HG03135 (cell line): ENCODE measurements around the gene SNAPIN.
"Not testable (repeated sequence)": the region's sequence is repeated elsewhere in the genome, so short reads cannot be mapped to it uniquely, and the experiment has no call there.

ENCODE experiments used
- ATAC-seq: cut with Tn5 transposase; IDR thresholded peaks from one replicate; pipeline ENCODE4 v1.9.1; 2021; ENCODE audit warnings: mild to moderate bottlenecking, moderate library complexity; ENCODE audit not compliant: unreplicated experiment

The SNAPIN gene

DNA sequence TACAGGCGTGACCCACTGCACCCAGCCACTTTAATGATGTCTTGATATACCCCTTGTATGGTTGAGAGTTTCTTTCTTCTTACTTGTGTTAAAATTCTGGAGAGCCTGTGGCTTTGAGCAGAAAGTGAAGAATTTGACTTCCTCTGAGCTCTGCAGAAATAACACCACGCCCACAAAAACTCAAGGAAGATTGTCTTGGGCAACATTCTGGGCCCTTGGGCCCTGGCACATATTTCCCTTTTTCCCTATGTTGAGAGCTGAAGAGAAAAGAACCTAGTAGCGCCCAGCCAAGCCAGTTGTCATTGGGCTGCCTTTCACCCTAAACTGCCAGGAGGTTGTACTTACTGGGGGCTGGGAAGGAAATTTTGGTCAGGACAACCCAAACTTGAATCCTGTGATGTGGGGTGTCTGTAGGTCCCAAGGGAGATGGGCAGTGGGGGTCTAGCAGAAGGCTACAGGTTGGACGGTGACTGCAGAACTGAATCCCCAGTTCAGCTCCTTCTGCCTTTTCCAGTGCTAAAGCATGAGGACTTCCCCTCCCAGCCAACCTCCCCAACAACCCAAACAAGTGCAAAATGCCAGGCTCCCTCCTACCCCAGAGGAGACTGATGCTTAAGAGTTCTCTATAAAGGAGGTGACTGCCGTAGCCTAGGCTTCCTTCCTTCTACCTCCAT lies 11.7 kb upstream of the SNAPIN start:
- ATAC-seq, result no peak

DNA sequence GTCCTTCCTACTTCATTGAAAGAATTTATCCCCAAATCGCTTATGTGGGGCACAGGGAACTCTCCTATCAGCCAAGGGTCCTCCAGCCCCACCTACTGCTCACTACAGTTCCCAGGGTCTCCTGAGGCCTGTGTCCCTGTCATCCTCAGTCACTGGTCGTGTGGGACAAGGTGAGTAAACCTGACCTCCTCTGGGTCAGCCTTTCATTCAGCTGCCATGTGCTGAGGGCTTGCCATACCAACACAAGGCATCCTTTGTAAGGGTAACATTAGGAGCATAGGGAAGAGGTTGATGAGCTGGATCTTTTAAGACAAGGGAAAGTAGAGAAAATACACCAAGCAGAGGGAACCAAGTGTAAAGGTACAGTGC lies 11.2 kb upstream of the SNAPIN start:
- ATAC-seq, result no peak

DNA sequence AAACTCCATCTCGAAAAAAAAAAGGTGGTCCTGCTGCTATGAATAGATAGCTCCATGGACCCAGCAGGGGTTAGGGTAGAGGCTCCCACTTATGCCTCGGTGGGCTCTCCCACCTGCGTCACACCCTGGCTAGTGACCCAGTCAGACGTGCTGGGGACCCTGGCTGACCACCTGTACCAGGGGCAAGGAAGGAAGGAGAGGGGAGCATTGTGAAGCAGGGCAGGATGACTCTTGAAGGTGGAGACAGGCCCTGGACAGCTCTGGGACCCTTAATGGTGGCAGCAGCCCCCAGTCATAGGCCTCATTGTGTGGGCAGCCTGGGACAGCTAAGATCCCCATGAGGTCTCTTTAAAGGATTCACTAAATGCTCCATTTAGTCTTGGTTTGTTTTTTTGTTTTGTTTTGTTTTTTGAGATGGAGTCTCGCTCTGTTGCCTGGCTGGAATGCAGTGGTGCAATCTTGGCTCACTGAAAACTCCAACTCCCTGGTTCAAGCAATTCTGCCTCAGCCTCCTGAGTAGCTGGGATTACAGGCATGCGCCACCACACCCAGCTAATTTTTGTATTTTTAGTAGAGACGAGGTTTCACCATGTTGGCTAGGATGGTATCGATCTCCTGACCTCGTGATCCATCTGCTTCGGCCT lies 10.4 kb upstream of the SNAPIN start:
- no peak for ATAC-seq

GRCh38 chr1:153649137-153649862 lies 9.2 kb upstream of the SNAPIN start:
- ATAC-seq, result no peak

DNA sequence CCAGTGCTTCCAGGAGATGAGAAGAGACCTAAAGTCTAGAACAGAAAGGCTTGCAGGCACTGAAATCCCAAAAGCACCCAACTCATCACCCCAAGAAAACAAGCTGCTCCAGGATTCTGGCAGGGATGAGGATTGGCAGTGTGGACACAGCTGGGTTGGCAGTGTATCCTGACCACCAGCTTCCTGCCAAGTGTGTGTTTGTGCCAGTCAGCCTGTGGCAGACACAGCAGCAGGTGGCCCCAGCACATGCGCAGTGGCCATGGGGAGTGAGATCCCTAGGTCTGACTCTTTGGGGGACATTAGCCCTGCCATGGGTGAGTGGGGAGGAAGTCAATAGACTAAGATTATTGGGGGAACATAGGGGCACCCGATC lies 8.7 kb upstream of the SNAPIN start:
- ATAC-seq, result no peak

DNA sequence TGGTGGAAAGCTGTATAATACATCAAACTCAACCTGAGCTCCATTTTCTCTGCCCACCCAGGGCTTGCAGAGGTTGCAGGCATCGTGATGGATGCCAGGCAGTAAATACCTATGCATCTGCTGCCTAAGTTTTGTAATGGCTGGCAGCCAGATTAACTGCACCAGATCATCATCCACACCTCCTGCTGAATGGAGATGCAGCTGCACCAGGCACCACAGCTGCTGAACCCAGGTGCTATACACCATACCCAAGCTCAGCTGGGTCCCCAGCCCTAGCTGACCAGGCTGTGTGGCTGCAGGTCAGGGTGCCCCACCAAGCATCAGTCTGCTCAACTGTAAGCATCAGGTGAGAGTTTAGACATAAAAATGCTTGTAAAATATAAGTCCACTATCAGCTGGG lies 6.7 kb upstream of the SNAPIN start:
- ATAC-seq, result no peak

GRCh38 chr1:153652805-153653500 lies 5.5 kb upstream of the SNAPIN start:
- ATAC-seq, result no peak

DNA sequence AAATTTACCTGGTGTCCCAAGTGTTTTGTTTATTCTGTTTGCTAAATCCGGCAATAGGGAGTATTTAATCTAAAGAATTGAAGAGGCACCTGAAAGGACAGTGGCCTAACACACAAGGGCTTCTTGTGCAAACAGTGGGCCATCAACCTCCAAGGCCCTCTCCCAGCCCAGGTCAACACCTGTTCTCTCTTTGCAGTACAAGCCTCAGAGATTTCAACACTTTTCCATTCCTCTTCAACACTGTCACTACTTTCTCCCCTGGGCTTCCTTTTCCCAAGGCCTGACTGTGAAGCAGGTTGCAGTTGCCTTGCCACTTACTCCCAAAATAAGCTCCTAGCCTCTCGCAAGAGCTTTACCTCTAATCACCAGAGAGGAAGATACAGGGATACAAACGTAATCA lies 3.2 kb upstream of the SNAPIN start:
- no peak for ATAC-seq

DNA sequence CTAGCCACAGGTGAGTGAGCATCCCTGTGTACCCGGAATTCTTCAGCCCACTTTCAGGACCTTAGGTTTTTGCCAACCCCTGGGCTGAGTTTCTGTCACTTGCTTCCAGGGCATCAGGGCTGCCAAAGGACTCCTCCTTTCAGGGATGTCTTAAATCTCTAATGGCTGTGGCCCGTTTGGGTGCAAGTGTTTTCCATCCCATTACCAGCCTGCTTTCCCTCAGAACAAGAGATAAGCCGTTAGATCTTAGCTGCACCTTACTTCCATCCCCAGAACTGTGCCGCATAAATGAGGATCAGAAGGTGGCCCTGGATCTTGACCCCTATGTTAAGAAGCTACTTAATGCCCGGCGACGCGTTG lies 652 bp downstream of the SNAPIN start:
- ATAC-seq, result no peak

- ATAC-seq, result no peak
These were observed 1.2 kb downstream of the SNAPIN start for GRCh38 chr1:153659656-153660055.

DNA sequence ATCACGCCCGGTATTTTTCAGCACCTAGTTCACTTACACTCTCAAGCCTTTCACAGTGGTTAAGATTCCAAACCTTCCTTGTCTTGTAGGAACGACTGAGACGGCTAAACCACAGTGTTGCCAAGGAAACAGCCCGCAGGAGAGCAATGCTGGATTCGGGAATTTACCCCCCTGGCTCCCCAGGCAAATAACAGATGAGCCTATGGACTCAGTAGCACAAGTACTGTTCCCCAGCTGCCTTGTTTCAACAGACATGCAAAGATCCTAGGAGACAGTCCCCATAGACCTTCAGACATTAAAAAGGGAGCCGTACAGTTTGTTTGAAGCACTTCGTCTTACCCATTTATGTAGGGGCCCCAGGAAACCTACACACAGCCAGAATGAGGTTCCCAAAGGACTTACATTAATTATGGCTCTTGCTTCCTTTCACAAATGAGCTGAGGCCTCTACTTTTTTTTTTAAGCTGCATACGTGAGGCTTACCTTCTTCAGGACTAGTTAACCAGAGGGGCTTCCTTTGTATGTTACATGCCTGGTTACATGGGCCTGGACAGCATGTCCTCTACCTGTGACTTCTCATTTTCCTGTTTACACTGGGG lies 2.7 kb downstream of the SNAPIN start:
- ATAC-seq, result no peak

DNA sequence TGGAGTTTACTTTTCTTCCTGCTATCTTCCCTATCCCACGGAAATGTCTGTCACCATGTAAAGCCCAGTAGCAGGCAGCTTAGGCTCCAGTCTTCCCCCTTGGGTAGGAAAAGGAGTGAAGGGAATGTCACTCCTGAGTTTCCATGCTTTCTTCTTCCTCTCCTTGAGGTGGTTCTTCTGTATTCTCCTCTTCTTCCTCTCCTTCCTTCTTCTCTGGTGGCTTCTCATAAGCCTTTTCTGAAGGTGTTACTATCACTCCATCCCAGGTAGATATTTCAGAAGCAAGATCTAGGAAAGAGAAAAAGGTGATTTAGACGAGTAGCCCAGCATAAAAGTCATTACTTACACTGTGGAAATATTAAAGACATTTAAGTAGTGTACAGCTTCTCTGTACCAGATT lies 3.8 kb downstream of the SNAPIN start:
- ATAC-seq, result no peak

GRCh38 chr1:153663211-153663610 lies 4.7 kb downstream of the SNAPIN start:
- ATAC-seq, result no peak

- no peak for ATAC-seq
These were observed 8.9 kb downstream of the SNAPIN start for GRCh38 chr1:153667439-153667838.

- ATAC-seq, result not testable (repeated sequence)
These were observed 10.2 kb downstream of the SNAPIN start for GRCh38 chr1:153668672-153669071.

DNA sequence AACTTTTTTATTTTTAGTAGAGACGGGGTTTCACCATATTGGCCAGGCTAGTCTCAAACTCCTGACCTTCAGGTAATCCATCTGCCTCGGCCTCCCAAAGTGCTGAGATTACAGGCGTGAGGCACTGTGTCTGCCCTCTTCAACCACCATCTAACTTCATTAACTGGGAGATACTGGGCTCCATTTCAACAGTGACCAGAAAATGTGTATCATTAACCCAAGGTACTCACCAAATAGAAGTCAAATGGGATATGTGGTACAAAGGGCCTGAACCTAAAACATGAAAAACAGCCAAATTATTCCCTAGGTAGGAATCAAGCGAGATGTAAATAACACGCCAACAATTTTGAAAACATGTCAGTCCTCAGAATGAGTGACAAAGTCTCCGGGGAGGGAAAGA lies 11.1 kb downstream of the SNAPIN start:
- no peak for ATAC-seq

DNA sequence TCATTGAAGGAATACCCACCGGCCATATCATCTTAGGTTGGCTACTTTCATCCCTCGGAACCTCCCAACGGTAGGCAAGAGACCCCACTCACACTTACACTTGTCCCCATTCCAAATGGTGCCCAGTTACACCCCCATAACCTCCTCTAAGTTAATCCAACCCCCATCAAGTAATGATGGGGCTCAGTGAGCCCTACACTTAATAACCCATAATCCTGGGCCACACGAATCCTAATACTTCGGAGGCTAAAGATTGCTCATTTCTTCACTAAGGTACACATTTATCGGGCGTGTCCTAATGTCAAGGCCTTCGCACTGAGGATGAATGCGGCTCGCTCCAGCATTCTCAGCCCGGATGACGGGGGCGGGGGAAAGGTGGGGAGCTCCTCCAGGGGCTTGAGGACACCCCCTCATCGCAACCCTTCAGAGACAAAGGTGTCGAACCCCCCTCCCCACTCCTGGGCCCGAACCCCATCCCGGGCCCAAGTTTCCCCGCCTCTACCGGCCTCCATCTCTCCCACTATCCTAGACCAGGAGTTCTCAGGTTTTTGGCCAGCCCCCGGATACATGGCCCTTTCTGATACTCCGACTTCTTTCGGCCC lies 11.9 kb downstream of the SNAPIN start:
- ATAC-seq, result no peak

DNA sequence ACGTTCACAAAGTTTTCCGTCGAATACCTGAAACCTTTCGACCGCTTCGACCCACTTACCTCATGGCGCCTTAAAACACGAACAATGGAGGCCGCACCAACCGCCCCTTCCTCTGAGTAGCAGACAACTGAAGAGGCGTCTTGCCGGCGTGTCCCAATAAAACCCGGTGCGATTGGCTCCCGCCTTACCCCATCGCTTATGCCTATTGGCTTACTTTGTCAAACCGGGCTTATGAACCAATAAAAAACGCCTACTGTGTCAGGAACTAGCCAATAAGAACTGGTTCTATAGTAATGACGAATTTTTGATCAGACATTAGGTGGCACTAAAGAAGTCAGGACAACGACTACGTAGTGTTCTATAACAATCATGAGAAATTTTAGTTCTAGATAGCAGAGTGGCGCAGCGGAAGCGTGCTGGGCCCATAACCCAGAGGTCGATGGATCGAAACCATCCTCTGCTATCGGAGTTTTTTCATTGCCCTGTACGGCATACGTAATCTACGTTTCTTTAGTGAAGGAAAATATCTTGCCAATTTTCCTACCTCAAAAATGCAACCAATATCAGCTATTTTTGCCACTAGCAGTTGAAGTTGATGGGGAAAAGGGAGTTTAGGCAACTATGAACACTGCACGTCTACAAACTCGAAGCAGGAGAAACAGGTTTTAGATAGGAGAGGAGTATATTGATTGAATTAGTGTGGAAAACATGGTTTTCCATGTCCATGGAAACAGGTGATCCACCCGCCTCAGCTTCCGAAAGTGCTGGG lies 12.5 kb downstream of the SNAPIN start, which contains the start of gene ILF2:
TSS of gene ILF2 (minus strand) at position 135 of the 769 bp plus-strand sequence. CDS start at position 64, 71 bp downstream.
- peak; percentile 95 for ATAC-seq

DNA sequence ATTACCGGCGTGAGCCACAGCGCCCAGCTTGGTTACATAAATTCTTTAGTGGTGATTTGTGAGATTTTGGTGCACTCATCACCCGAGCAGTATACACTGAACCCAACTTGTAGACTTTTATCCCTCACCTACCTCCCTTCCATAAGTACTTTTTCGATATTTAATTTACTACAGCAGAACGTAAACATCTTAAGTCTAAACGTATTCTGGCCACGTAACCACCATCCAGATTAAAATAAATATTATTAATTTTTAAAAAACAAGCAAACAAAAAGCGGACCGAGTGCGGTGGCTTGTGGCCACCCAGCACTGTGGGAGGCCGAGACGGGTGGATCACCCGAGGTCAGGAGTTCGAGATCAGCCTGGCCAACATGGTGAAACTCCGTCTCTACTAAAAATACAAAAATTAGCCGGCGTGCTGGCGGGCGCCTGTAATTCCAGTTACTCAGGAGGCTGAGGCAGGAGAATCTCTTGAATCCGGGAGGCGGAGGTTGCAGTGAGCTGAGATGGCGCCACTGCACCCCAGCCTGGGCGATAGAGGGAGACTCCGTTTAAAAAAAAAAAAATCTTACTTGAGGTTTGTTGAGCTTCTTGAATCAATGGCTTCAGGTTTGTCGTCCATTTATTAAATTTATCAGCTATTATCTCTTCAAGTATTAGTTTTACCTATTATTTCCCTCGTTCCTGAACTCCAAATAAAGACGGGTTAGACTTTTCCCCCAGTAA lies 13.3 kb downstream of the SNAPIN start:
- ATAC-seq, result peak; percentile 15
